Lower lobe of right lung (tissue), 2 donors: Measurements from ENCODE around the gene NUDCD2. TPM values are rescaled to one million over a fixed set of nuclear protein-coding genes. Genes with fewer than 3 reads are reported as not detected.

Experiments used
- ATAC-seq, 2 donors: fragments of 200-7000 bp; cut with Tn5 transposase; one replicate each; pipeline ENCODE4 v1.9.1; 2020 to 2022; ENCODE audit warnings: mild to moderate bottlenecking in 2 of 2, moderate library complexity in 2 of 2
- DNase-seq: peaks from one replicate; pipeline ENCODE4 v3.0.0-alpha.2; 2020
- H3K27ac ChIP-seq: fragments of 200-600 bp; one replicate; pipeline ENCODE4 v1.8.0; 2022
- H3K27me3 ChIP-seq: fragments of 200-600 bp; one replicate; pipeline ENCODE4 v1.8.0; 2022; ENCODE audit warnings: low read depth
- H3K36me3 ChIP-seq: fragments of 200-600 bp; one replicate; pipeline ENCODE4 v1.8.0; 2022; ENCODE audit warnings: mild to moderate bottlenecking
- H3K4me1 ChIP-seq: fragments of 200-600 bp; one replicate; pipeline ENCODE4 v1.8.0; 2022
- H3K4me3 ChIP-seq: fragments of 200-600 bp; one replicate; pipeline ENCODE4 v1.8.0; 2022; ENCODE audit warnings: mild to moderate bottlenecking
- H3K9me3 ChIP-seq: fragments of 200-600 bp; one replicate; pipeline ENCODE4 v1.8.0; 2022
- CTCF ChIP-seq: fragments of 200-600 bp; IDR thresholded peaks from one replicate; pipeline ENCODE4 v1.8.0; 2022; ENCODE audit warnings: antibody characterized with exemption, mild to moderate bottlenecking
- intact Hi-C: fragments of 100-400 bp; cut with DNase I; formaldehyde crosslinking; loops from one replicate; pipeline ENCODE4 v1.11.0; 2022
- long read RNA-seq: library from polyadenylated mRNA; unstranded; transcript quantifications from one replicate; pipeline ENCODE4 v2.0.0, GENCODE V29; 2021
- total RNA-seq: library from RNA; stranded (reverse); fragmentation: NEBNext Ultra II Directional; extraction: Animal tissue kit (Norgen Biotek cat#: 25700); gene quantifications from one replicate; pipeline ENCODE4 v1.2.1, GENCODE V29; 2021
- donor health status: DM: no; HTN: yes; CAD: no; lungs with severe emphysema.

Gene NUDCD2
- total RNA-seq: 18.0 TPM
- long read RNA-seq, full-length matches to known transcripts: 36 of 41 reads
- long read RNA-seq, partial matches to known transcripts: 0 of 41 reads
- long read RNA-seq, other reads (novel, unspliced or antisense): 5 of 41 reads

- H3K4me1 ChIP-seq: peaks cover 25% of the 10 kb centered on the region
- no peaks in the 10 kb centered on the region for H3K9me3 ChIP-seq
- ATAC-seq (peak; percentile 97), DNase-seq (peak; percentile 97)
- peak within 1 kb of the TSS; percentile 95 for H3K27ac ChIP-seq
- peak within 1 kb of the TSS; percentile 76 for H3K4me3 ChIP-seq
- H3K36me3 ChIP-seq: peaks cover 15% of the 10 kb centered on the region
- intact Hi-C loops: no loop called here
- peak; percentile 28 for TF ChIP-seq CTCF
- no peaks in the 10 kb centered on the region for H3K27me3 ChIP-seq
Observed at GRCh38 chr5:163459819-163460561, at the start of gene NUDCD2. NUDCD2 (minus strand) TSS chr5:163460102; CDS start chr5:163460050, 52 bp downstream.

GRCh38 chr5:163509291-163509951 is 49.5 kb upstream of the NUDCD2 start:
- Histone ChIP-seq H3K4me1 (peaks cover 59% of the 10 kb centered on the region), H3K27ac (peak overlapping the region; percentile 33), H3K4me3 (peak overlapping the region; percentile 31), H3K9me3 (no peaks in the 10 kb centered on the region), H3K27me3 (no peaks in the 10 kb centered on the region), H3K36me3 (peaks cover 25% of the 10 kb centered on the region)
- intact Hi-C loops: no loop called here
- DNase-seq: no peak
- ATAC-seq: no peak
- no peak for TF ChIP-seq CTCF

- no peak for TF ChIP-seq CTCF
- peaks cover 61% of the 10 kb centered on the region for H3K4me1 ChIP-seq
Observed at GRCh38 chr5:163508753-163509152, 48.9 kb upstream of the NUDCD2 start.

GRCh38 chr5:163506726-163507125 is 46.8 kb upstream of the NUDCD2 start:
- ATAC-seq (no peak), DNase-seq (no peak)
- no peak for TF ChIP-seq CTCF
- Histone ChIP-seq H3K4me1 (peaks cover 58% of the 10 kb centered on the region), H3K4me3 (peak overlapping the region; percentile 81), H3K9me3 (no peaks in the 10 kb centered on the region), H3K36me3 (no peaks in the 10 kb centered on the region), H3K27me3 (no peaks in the 10 kb centered on the region), H3K27ac (peak overlapping the region; percentile 99)
- intact Hi-C loops: no loop called here

More at GRCh38 chr5:163508753-163509152, 48.9 kb upstream of the NUDCD2 start:
- H3K27ac ChIP-seq: peak overlapping the region; percentile 33
- no peak for ATAC-seq
- H3K36me3 ChIP-seq: peaks cover 19% of the 10 kb centered on the region
- no peaks in the 10 kb centered on the region for H3K9me3 ChIP-seq
- no peaks in the 10 kb centered on the region for H3K27me3 ChIP-seq
- intact Hi-C loops: no loop called here
- DNase-seq: no peak
- peak overlapping the region; percentile 31 for H3K4me3 ChIP-seq

GRCh38 chr5:163506095-163506457 is 46.2 kb upstream of the NUDCD2 start:
- no peak for TF ChIP-seq CTCF
- intact Hi-C loops: no loop called here
- DNase-seq (no peak), ATAC-seq (peak in 1 of 2 donors; percentile 2)
- peak overlapping the region; percentile 99 for H3K27ac ChIP-seq
- H3K27me3 ChIP-seq: no peaks in the 10 kb centered on the region
- peaks cover 58% of the 10 kb centered on the region for H3K4me1 ChIP-seq
- peak overlapping the region; percentile 81 for H3K4me3 ChIP-seq
- no peaks in the 10 kb centered on the region for H3K36me3 ChIP-seq
- no peaks in the 10 kb centered on the region for H3K9me3 ChIP-seq
